Gastroesophageal sphincter (tissue), 3 donors: ENCODE measurements around the gene MAN2A1.

Experiments
- POLR2A ChIP-seq, 2 donors: fragments of 450-650 bp; IDR thresholded peaks; one replicate each; pipeline ENCODE4 v1.6.1; 2017; ENCODE audit warnings: antibody characterized with exemption in 2 of 2, mild to moderate bottlenecking in 2 of 2, moderate library complexity in 1 of 2
- TF ChIP-seq, protein P1 (sequence below), 4 experiments: fragments of 200-600 bp in 2 of 4; fragments of 450-650 bp in 2 of 4; sonication (generic) in 1 of 4; IDR thresholded peaks; one replicate each; pipeline ENCODE4 v1.5.1; 2017 to 2019; ENCODE audit warnings: antibody characterized with exemption in 4 of 4, mild to moderate bottlenecking in 2 of 4, moderate library complexity in 2 of 4

DNA sequence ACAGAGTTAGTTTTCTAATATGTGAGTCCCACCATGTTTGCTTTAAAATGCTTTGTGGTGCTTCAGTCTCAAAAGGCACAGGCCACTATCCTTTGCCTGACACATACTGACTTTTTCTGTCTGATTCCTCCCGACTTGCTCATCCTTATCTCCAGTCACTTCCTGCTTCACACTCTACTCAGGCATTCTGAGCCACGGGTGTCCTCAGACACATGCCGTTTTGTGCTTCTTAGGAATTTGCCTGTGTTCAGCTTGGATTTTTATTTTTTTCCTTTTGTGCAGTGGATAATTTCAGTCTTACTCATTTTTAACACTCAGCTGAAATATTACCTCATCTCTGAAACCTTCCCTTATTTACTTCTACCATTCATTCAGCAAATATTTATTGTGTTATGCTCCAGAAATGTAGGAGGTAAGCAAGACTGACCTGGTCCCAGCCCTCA is 54.1 kb downstream of the MAN2A1 start:
- TF ChIP-seq, protein P1, sequence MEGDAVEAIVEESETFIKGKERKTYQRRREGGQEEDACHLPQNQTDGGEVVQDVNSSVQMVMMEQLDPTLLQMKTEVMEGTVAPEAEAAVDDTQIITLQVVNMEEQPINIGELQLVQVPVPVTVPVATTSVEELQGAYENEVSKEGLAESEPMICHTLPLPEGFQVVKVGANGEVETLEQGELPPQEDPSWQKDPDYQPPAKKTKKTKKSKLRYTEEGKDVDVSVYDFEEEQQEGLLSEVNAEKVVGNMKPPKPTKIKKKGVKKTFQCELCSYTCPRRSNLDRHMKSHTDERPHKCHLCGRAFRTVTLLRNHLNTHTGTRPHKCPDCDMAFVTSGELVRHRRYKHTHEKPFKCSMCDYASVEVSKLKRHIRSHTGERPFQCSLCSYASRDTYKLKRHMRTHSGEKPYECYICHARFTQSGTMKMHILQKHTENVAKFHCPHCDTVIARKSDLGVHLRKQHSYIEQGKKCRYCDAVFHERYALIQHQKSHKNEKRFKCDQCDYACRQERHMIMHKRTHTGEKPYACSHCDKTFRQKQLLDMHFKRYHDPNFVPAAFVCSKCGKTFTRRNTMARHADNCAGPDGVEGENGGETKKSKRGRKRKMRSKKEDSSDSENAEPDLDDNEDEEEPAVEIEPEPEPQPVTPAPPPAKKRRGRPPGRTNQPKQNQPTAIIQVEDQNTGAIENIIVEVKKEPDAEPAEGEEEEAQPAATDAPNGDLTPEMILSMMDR (IDR thresholded peaks at IDR 0.05): no peak
- no peak for TF ChIP-seq POLR2A (IDR thresholded peaks at IDR 0.05)
